Liver (tissue), 9 donors: ENCODE data around the gene CCDC167. TPM values are rescaled to one million over a fixed set of nuclear protein-coding genes. Genes with fewer than 3 reads are reported as not detected.

Experiments
- DNase-seq: peaks from one replicate; pipeline ENCODE4 v3.0.0-alpha.2; 2017; ENCODE audit warnings: low spot score
- H3K27ac ChIP-seq, 2 donors: one replicate each; pipeline ENCODE4 v1.7.0; 2013; ENCODE audit warnings: inconsistent platforms in 2 of 2, low read length in 2 of 2, control low read depth in 1 of 2, low read depth in 1 of 2, mild to moderate bottlenecking in 1 of 2
- H3K27me3 ChIP-seq, 4 donors: one replicate each; pipeline versions ENCODE4 v1.6.1 to v1.7.0; 2013; ENCODE audit warnings: low read length in 3 of 4, inconsistent platforms in 1 of 4, mild to moderate bottlenecking in 1 of 4, moderate library complexity in 1 of 4; ENCODE audit not compliant: control insufficient read depth in 4 of 4, insufficient read depth in 4 of 4
- H3K36me3 ChIP-seq, 4 donors: one replicate each; pipeline versions ENCODE4 v1.6.1 to v1.7.0; 2013; ENCODE audit warnings: low read length in 3 of 4, mild to moderate bottlenecking in 3 of 4, low read depth in 1 of 4, moderate library complexity in 1 of 4; ENCODE audit not compliant: control insufficient read depth in 4 of 4, insufficient read depth in 3 of 4
- H3K4me1 ChIP-seq, 4 donors: one replicate each; pipeline versions ENCODE4 v1.6.1 to v1.7.0; 2013; ENCODE audit warnings: low read length in 3 of 4, mild to moderate bottlenecking in 3 of 4, moderate library complexity in 1 of 4; ENCODE audit not compliant: control insufficient read depth in 4 of 4, insufficient read depth in 4 of 4
- H3K4me3 ChIP-seq, 3 donors: one replicate each; pipeline versions ENCODE4 v1.6.1 to v1.7.0; 2013; ENCODE audit warnings: low read length in 3 of 3, control low read depth in 1 of 3, low read depth in 1 of 3, mild to moderate bottlenecking in 1 of 3
- H3K9ac ChIP-seq, 2 donors: one replicate each; pipeline ENCODE4 v1.7.0; 2013; ENCODE audit warnings: low read length in 2 of 2, mild to moderate bottlenecking in 2 of 2, moderate library complexity in 2 of 2, control low read depth in 1 of 2, low read depth in 1 of 2
- H3K9me3 ChIP-seq, 4 donors: one replicate each; pipeline versions ENCODE4 v1.6.1 to v1.7.0; 2013; ENCODE audit warnings: low read length in 3 of 4; ENCODE audit not compliant: control insufficient read depth in 4 of 4
- ATF3 ChIP-seq: IDR thresholded peaks from 2 replicates; pipeline ENCODE4 v1.6.1; 2016; ENCODE audit warnings: antibody characterized with exemption
- CTCF ChIP-seq: fragments of 150-350 bp; IDR thresholded peaks from 2 replicates; pipeline ENCODE4 v1.5.1; 2017; ENCODE audit warnings: improper control_type of control experiment, low read depth, low read length; ENCODE audit not compliant: missing input control
- EGR1 ChIP-seq, 2 donors: IDR thresholded peaks; 2 replicates each; pipeline ENCODE4 v1.6.1; 2016 to 2018; ENCODE audit warnings: antibody characterized with exemption in 2 of 2, low read depth in 2 of 2
- FOXA2 ChIP-seq: IDR thresholded peaks from 2 replicates; pipeline ENCODE4 v1.6.1; 2016; ENCODE audit warnings: antibody characterized with exemption
- HNF4A ChIP-seq, 2 donors: conservative IDR thresholded peaks; 2 replicates each; pipeline ENCODE4 v1.6.1; 2016; ENCODE audit warnings: antibody characterized with exemption in 2 of 2, mild to moderate bottlenecking in 2 of 2
- JUND ChIP-seq, 2 donors: IDR thresholded peaks; 2 replicates each; pipeline ENCODE4 v1.6.1; 2016; ENCODE audit warnings: antibody characterized with exemption in 2 of 2
- NR2F2 ChIP-seq: IDR thresholded peaks from 2 replicates; pipeline ENCODE4 v1.6.1; 2016; ENCODE audit warnings: antibody characterized with exemption
- RAD21 ChIP-seq, 2 donors: IDR thresholded peaks; 2 replicates each; pipeline ENCODE4 v1.6.1; 2016; ENCODE audit warnings: antibody characterized with exemption in 2 of 2, mild to moderate bottlenecking in 2 of 2
- RXRA ChIP-seq, 2 donors: IDR thresholded peaks; 2 replicates each; pipeline ENCODE4 v1.6.1; 2017 to 2018; ENCODE audit warnings: antibody characterized with exemption in 2 of 2, mild to moderate bottlenecking in 1 of 2
- YY1 ChIP-seq: IDR thresholded peaks from 2 replicates; pipeline ENCODE4 v1.6.1; 2016; ENCODE audit warnings: antibody characterized with exemption, mild to moderate bottlenecking
- ZBTB33 ChIP-seq: IDR thresholded peaks from 2 replicates; pipeline ENCODE4 v1.6.1; 2016; ENCODE audit warnings: antibody characterized with exemption
- WGBS: extraction: QIAGEN DNeasy Blood & Tissue Kit; methylation state at CpG from one replicate; pipeline ENCODE4 v1.1.7; 2013; 5-methylcytosine and 5-hydroxymethylcytosine counted together
- polyA plus RNA-seq, 2 donors: library from polyadenylated mRNA; stranded (reverse) in 1 of 2; unstranded in 1 of 2; fragments of 200-250 nt in 1 of 2; fragments of >200 nt in 1 of 2; fragmentation: Nextera tagmentation in 1 of 2; extraction: Ambion mirVana in 1 of 2; gene quantifications; one replicate each; pipeline versions ENCODE4 v1.2.1 to v1.2.3, GENCODE V29; 2013 to 2015
- total RNA-seq, 2 donors: library from RNA; depleted of rRNA; stranded (reverse); fragments of >200 nt; gene quantifications; one replicate each; pipeline ENCODE4 v1.2.3, GENCODE V29; 2014
- donor health status: healthy.
- donor health status: healthy.
- donor health status: healthy.
- donor health status: healthy.
- donor health status: healthy.

Gene CCDC167
- total and polyA plus RNA-seq, 4 donors = 14.1 to 54.8 (median 42.7) TPM

GRCh38 chr6:37496951-37497885 lies 2.5 kb downstream of the CCDC167 start:
- Histone ChIP-seq H3K4me3 (no peak overlapping the region), H3K9me3 (no peaks in the 10 kb centered on the region), H3K9ac (no peak overlapping the region), H3K27me3 (no peaks in the 10 kb centered on the region), H3K27ac (no peak overlapping the region), H3K4me1 (peaks cover 1 to 20% (median 12%) of the 10 kb centered on the region in 4 donors), H3K36me3 (no peaks in the 10 kb centered on the region)
- 94% methylated on average over 13 of the region's 13 CpGs for WGBS
- DNase-seq = no peak
- TF ChIP-seq CTCF (no peak), NR2F2 (no peak), YY1 (no peak), RAD21 (IDR thresholded peaks at IDR 0.05) (no peak)

GRCh38 chr6:37495244-37495934 lies 4.3 kb downstream of the CCDC167 start:
- 92% methylated on average over 4 of the region's 4 CpGs for WGBS
- Histone ChIP-seq H3K4me1 (peaks cover 3 to 31% (median 18%) of the 10 kb centered on the region in 4 donors), H3K9ac (peak overlapping the region in 1 of 2 donors; percentile 37), H3K4me3 (no peak overlapping the region), H3K27me3 (no peaks in the 10 kb centered on the region), H3K36me3 (no peaks in the 10 kb centered on the region), H3K9me3 (no peaks in the 10 kb centered on the region), H3K27ac (no peak overlapping the region)
- no peak for TF ChIP-seq RXRA (IDR thresholded peaks at IDR 0.05)
- DNase-seq = no peak

- Histone ChIP-seq H3K27ac (no peak overlapping the region), H3K9ac (no peak overlapping the region), H3K27me3 (no peaks in the 10 kb centered on the region), H3K36me3 (no peaks in the 10 kb centered on the region), H3K4me3 (no peak overlapping the region), H3K9me3 (no peaks in the 10 kb centered on the region), H3K4me1 (peaks cover 3 to 19% (median 13%) of the 10 kb centered on the region in 4 donors)
- 67% methylated on average over 9 of the region's 9 CpGs for WGBS
- TF ChIP-seq NR2F2 = no peak
- TF ChIP-seq RXRA (IDR thresholded peaks at IDR 0.05) = peak; percentile 33 to 57
- peak; percentile 34 to 35 for TF ChIP-seq HNF4A (conservative IDR thresholded peaks at IDR 0.05)
- TF ChIP-seq JUND (IDR thresholded peaks at IDR 0.05) = no peak
- no peak for DNase-seq
These were observed 6.1 kb downstream of the CCDC167 start for GRCh38 chr6:37493661-37493995.

- TF ChIP-seq FOXA2 (no peak), RAD21 (IDR thresholded peaks at IDR 0.05) (no peak), RXRA (IDR thresholded peaks at IDR 0.05) (no peak), NR2F2 (no peak), ATF3 (no peak), ZBTB33 (no peak), EGR1 (IDR thresholded peaks at IDR 0.05; ENCODE audit: low read depth in 2 of 2) (no peak)
- no peak overlapping the region for H3K9ac ChIP-seq
- H3K27me3 ChIP-seq = no peaks in the 10 kb centered on the region
- no peak overlapping the region for H3K27ac ChIP-seq
- peaks cover 0 to 3% (median 0%) of the 10 kb centered on the region in 4 donors for H3K36me3 ChIP-seq
- no peak for DNase-seq
- no peaks in the 10 kb centered on the region for H3K9me3 ChIP-seq
- H3K4me3 ChIP-seq = no peak overlapping the region
- 92% methylated on average over 38 of the region's 38 CpGs for WGBS
- H3K4me1 ChIP-seq = peaks cover 3 to 19% (median 13%) of the 10 kb centered on the region in 4 donors
These were observed 6.6 kb downstream of the CCDC167 start for GRCh38 chr6:37492991-37493660.
